NOMO-1 treated with dmso at 0.1 percent for 144 hours (cell line): ENCODE results near the gene AUTS2.

Source experiments
- DNase-seq: peaks from one replicate; lab custom pipeline; 2025; ENCODE audit not compliant: unreplicated experiment; lab: John Stamatoyannopoulos, UW

Gene AUTS2

DNA sequence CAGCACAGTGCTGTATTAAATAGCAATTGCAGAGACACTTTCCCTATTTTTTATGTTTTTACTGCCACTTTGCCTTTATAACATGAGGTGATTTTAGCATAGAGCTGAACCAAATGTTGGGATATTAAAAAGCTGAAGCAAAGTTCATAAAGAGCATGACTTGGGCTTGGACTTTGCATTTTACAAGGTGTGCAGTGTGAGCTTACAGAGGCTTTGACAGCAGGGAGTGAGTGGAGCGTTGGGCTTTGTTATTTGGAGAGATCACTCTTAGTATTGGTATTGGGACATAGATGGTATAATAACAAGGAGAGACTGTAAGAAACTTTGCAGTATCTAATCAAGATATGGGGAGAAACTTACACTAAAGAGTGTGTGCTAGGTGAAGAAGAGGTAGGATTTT lies 449.1 kb downstream of the AUTS2 start:
- no peak for DNase-seq

DNA sequence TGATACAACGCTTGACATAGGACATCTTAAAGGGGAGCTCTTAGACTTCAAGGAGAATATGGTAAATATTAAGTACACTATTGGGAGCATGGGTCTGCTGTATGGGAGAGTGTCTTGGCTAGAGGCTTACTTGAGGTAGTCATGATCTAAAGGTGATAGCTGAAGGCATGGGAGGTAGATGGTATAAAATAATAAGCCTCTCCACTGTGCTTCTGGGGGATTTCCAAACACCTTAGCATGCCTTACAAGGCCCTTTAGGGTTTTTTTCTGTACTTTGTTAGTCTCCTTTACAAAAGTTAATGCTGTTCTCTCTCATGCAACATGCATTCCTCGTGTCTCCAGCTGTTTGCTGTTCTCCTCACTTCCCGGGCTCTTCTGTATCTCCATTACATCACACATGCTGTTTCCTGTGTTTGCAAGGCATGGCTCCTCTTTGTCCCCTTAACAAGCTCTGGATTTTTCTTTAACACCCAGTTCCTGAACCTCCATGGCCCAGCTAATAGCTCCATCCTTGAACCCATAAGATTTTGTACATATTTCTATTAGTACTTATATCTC lies 449.7 kb downstream of the AUTS2 start:
- no peak for DNase-seq

GRCh38 chr7:70051726-70052125 lies 453.5 kb downstream of the AUTS2 start:
- no peak for DNase-seq

GRCh38 chr7:70052691-70053090 lies 454.4 kb downstream of the AUTS2 start:
- no peak for DNase-seq

GRCh38 chr7:70053421-70053820 lies 455.1 kb downstream of the AUTS2 start:
- DNase-seq = no peak

DNA sequence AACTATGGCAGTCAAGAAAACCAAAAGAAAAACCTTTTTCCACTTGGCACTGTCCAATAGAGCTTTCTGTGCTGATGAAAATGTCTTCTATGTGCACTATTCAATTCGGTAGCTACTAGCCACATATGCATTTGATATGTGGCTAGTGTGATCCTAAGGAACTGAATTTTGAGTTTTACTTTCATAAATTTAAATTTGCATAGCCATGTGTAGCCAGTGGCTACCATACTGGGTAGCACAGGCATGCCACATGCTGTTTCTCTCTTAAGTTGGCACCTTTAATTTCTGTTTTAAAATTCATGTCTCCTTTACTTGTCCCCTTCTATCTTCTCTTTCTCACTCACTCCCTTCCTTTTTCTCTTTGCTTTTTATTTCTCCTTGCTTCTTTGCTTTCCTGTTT lies 455.7 kb downstream of the AUTS2 start:
- DNase-seq = no peak

- no peak for DNase-seq
These were observed 458.1 kb downstream of the AUTS2 start for GRCh38 chr7:70056363-70056762.

- no peak for DNase-seq
These were observed 462.2 kb downstream of the AUTS2 start for GRCh38 chr7:70060298-70061068.

GRCh38 chr7:70063371-70063770 lies 465.1 kb downstream of the AUTS2 start:
- no peak for DNase-seq

- no peak for DNase-seq
These were observed 465.7 kb downstream of the AUTS2 start for GRCh38 chr7:70063927-70064326.

DNA sequence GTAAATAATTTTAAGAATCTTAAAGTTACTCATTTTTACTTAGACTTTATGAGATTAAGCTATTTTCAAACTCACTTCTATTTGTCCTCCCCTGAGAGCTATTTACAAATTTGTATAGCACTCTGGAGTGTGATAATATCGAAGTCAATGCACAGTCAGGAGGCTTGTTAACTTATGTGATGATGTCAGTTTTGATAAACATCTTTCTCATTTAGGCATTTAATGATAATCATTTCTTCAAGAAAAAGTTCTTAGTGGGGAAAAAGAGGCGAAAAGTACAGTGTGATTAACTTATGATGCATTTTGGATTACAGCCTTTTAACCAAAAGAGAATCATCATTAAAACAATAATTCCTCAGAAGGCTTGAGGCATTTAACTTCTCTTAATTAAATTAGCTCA lies 468.6 kb downstream of the AUTS2 start:
- DNase-seq = no peak

DNA sequence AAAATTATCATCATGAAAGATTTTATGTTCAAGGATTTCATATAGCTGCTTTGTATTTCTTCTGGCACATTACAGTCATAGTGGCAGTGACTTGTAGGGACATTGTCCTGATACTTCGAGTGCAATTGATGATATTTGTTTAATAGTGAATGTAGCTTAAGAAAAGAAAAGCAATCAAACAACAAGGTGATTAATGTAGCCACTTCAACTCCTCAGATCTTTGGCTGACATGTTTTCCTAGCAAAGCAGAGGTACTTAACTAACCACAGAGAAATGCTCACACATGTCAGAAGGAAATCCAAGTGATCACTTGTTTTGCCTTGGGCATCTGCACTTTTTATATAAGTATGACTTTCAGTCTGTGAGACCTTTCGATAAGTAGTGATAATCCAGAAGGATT lies 470.3 kb downstream of the AUTS2 start:
- no peak for DNase-seq

DNA sequence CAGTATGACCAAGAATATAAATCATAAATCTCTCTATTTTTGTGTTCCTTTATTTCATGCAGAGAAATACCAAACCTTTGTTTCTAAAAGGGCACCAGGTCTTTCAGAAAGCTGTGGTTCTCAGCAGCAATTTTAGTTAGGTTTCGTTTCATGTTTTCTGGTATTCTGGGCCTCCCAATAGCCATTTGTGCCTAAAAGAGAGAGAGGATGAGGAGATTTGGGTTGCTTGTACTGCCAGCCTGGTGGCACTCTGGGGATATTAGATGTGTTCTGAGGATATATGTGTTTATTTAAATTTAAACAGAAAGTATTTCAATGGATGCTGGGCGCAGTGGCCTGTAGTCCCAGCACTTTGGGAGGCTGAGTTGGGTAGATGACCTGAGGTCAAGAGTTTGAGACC lies 471.7 kb downstream of the AUTS2 start:
- no peak for DNase-seq

- DNase-seq = no peak
These were observed 473.5 kb downstream of the AUTS2 start for GRCh38 chr7:70071766-70072165.

GRCh38 chr7:70072220-70072619 lies 473.9 kb downstream of the AUTS2 start:
- no peak for DNase-seq

- DNase-seq = no peak
These were observed 478.1 kb downstream of the AUTS2 start for GRCh38 chr7:70076325-70076724.

DNA sequence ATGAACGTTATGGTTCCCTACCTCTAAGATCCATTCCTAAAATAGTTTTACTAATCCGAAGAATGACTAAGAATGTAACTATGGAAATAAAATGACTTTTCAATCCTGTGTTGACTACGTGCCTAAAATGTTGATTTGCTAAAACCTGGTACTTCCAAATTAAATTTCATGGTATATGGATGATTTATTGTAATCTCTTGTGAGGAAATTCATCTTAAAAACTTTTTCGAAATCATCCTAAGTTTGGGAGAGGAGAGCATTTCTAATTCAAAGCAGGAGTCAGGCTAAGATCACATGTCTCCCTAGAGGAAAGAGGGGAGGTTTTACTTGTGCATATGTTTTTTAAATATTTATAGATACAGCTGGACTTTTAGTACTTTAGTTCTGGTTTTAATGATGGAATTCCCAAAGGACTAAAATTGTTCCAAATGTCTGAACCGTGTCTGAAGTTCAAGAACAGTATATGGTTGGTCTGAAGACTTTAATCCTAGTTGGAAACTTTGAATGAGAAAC lies 483.9 kb downstream of the AUTS2 start:
- no peak for DNase-seq

- DNase-seq = no peak
These were observed 493.1 kb downstream of the AUTS2 start for GRCh38 chr7:70091362-70091761.

DNA sequence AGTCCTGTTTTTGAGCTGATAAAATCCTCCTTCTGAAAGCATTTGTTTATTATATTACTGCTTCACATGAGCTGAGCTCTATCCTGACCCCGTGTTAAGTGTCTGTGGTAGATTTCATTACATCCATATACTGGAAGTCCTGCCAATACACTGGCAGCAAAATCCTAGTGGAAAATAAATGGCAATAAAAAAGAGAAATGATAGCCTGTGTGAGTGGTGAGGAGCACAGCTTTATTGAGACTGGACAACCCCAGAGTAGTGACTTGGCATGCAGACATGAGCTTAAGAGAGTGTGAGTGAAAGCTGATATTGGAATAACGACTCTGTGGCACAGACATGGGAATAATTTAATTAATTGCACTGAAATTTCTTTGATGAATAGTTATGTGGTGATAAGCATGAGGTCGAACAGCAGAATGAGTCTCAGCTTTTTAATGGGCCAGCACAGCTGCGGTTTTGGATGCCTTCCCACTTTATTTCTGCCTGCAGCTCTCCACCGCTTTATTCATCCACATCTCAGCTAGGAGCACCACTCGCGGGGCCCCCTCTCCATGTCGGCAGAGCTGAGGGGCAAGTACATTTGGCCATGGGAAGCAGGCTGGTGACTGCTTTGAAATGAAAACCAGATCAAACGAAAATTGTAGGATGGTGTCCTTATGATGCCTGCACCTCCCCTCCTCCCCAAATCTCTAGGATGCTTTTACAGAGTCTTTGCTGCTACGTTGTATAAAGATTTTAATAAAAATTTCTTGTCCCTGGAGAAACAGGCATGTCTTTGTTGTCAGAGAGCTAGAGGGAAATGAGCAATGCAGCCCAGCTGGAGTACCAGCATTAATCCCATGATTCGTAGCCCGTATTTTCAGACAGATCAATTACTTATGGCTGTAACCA lies 494.3 kb downstream of the AUTS2 start:
- no peak for DNase-seq

DNA sequence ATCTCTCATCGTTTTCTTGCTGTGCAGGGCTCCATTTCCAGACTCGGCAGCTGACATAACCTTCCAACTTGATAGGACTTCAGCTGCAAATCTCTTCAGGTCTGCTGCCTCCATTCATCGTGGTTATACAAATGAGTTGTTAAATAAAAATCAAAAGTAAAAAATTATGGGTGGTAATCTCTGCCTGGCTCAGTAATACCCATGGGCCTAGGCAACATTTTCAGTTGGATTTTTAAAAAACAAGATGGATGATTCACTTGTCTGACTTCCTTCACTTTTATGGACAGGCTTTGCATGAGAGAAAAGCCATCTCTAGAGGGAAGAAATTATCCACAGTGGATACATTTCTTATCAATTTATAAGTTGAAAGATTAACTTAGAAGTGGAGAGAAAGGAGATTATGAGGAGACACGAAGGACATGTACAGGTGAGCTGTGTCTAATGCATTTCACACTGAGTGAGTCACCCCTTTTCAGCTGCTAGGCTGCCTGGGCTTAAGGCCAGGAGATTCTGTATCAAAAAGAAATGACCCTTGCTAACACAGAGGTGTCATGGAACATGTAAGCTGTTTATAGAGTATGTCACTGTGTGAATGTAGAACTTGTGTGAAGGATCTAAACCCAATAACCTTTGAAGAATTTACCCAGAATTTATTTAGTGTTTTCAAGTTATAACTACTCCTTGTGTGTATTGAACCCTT lies 495.1 kb downstream of the AUTS2 start:
- no peak for DNase-seq

GRCh38 chr7:70094831-70095230 lies 496.6 kb downstream of the AUTS2 start:
- no peak for DNase-seq
